A673 (cell line): ENCODE results near the gene BICC1.

ENCODE experiments used
- CTCF ChIP-seq: fragments of 300-800, 200-600 bp; sonication (generic); conservative IDR thresholded peaks from 2 replicates; pipeline ENCODE4 v1.5.1; 2017; ENCODE audit warnings: low read depth, mild to moderate bottlenecking, antibody characterized with exemption, low read length, moderate library complexity, mixed read lengths
- EZH2 ChIP-seq: fragments of 200-600 bp; sonication (generic); IDR thresholded peaks from 2 replicates; pipeline ENCODE4 v1.6.1; 2017; ENCODE audit warnings: borderline replicate concordance, low read depth, mild to moderate bottlenecking, mixed read lengths, antibody characterized with exemption, low read length; ENCODE audit not compliant: poor library complexity, severe bottlenecking

GRCh38 chr10:58555930-58556311 is 43.2 kb downstream of the BICC1 start:
- TF ChIP-seq CTCF (no peak), EZH2 (no peak)
